Activated gamma-delta T cell (primary cell): ENCODE measurements around the gene UGT1A1.

Experiments used
- DNase-seq: peaks from one replicate; lab custom pipeline; 2025; lab: John Stamatoyannopoulos, UW

The UGT1A1 gene

GRCh38 chr2:233817361-233817911 is 57.4 kb downstream of the UGT1A1 start:
- no peak for DNase-seq

- no peak for DNase-seq
Measured at GRCh38 chr2:233817995-233818638, 58.0 kb downstream of the UGT1A1 start.

DNA sequence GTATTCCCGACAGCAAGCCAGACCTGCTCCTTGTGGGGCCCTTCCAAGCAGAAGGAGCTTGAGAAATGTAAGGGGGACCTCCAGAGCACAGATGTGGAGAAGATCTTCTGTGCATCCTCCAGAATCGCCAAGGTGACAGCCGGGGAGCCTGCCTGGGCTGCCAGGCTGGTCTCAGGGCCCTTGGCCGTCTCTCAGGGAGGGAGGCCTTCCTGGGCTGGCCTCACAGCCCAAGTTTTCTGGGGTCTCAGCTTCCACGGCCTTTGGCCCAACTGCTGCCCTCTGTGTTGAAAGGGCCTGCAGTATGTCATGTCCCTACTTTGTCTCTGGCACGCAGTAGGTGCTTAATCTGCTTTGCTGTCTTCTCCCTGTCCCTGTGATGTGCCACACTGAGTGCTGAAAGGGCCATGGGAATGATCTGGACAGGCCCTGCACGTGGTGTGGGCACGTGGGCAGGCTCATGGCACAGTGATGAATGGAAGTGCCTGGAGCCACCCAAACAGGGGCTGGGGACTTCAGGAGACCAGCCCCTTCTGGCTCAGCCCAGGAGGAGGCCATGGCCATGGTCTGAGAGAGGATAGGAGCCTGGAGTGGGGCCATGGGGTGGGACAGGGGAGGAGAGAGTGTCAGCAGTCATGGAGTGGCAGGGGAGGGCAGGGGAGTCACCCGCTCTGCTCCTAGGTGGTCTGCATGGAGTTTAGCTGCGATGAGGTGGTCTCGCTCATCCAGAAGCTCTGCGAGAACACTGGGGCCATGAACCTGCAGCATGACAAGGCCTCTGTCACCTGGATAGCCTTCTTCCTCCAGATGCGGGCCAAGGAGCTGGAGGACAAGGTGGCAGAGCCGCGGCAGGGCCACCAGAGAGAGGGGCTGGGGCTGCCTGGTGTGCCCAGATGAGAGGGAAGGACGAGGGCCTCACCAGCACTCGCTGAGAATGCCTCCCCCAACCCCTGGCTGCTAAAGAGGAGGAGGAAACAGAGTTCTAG is 58.9 kb downstream of the UGT1A1 start:
- no peak for DNase-seq

DNA sequence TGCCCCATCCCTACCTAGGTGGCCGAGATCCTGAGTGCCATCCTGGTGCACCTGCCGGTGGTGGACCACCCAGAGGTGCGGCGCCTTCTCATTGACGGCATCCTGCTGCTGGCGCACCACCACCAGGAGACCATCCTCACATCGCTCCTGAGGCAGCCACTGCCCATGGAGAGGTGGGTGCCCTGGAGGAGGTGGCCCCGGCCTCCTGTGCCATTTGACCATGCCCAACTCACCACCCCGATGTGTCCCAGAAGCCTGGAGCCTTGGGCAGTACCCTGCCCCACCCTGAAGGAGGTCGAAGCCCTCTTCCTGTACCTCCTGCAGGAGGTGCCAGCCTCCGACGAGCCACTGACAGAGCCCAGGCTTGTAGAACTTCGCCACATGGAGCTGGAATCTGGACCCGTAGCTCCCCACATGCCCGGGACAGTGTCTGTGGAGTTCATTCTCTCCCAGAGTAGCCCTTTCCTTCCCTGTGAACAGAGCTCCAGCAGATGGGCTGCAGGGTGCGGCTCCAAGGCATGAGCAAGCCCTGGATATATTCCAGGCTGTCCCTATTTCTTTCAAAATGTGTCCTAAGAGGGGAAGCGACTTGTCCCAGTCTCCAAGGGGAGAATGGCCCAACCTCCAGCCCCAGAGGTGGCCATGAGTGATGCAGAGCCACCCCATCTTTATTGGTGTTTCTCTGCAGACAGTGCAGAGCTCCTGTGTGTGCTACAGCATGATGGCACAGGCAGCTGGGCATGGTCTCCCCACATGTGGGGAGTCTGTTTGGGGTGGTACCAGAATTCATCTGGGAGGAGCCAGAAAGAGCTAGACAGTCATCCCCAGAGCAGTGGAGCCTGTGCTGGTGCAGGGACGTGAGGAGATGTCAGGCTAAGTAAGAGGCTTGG is 60.1 kb downstream of the UGT1A1 start:
- no peak for DNase-seq

- no peak for DNase-seq
Measured at GRCh38 chr2:233820774-233821105, 60.7 kb downstream of the UGT1A1 start.

- no peak for DNase-seq
Measured at GRCh38 chr2:233821196-233821595, 61.1 kb downstream of the UGT1A1 start.

DNA sequence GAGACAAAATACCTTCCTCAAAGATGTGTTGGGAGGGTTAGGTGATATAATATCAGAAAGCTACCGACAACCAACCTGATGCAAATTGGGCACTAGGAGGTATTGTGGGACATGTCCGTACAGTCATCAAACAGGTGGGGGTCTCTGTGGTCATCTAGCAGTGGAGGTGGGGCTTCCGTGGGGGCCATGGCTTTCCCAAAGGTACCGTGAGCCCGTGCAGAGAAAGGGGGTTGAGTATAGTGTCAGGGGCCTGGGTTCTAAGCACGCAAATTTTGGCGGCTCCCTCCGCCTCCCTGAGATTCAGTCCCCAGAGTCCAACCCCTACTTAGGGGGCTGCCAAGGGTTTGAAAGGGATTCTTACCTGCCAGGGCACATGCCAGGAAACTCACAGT is 61.6 kb downstream of the UGT1A1 start:
- DNase-seq: no peak

DNA sequence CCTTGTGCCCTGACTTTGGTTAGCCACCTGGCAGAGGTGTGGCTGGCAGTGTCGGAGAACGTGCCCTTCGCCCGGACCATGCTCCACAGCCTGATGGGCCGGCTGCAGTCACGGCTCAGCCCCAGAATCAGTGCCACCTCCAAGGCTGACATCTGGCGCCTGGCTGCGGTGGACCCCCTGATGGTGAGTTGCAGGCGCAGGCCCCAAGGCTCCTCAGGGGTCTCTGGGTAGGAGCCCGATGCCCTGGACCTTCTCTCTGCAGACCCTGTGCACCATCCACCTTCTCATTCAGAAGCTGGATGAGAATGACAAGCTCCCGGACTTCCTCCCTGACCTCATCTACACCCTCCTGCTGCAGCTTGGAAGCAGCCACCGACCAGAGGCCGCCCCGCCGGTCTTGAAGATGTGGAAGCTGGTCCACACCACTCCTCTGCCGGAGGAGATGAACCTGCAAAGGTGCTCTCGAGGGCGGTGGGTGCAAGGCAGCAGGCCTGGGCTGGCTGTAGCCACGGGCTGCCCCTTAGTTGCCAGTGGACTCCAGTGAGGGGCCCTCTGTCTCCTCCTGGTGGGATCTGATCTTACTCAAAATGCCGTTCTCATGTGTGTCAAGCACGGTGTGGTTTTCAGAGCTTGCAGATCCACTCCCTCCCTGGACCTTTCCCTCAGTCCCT is 62.2 kb downstream of the UGT1A1 start:
- DNase-seq: no peak
